Measurements from ENCODE around the gene ST6GALNAC6. TPM values are rescaled to one million over a fixed set of nuclear protein-coding genes. Genes with fewer than 3 reads are reported as not detected.

Gene ST6GALNAC6
- total and polyA plus RNA-seq, 2 of the 8 experiments (the other 6 are each of a cell fraction or from before 2014, with no cell fraction given), result 43.7 to 64.4 TPM

DNA sequence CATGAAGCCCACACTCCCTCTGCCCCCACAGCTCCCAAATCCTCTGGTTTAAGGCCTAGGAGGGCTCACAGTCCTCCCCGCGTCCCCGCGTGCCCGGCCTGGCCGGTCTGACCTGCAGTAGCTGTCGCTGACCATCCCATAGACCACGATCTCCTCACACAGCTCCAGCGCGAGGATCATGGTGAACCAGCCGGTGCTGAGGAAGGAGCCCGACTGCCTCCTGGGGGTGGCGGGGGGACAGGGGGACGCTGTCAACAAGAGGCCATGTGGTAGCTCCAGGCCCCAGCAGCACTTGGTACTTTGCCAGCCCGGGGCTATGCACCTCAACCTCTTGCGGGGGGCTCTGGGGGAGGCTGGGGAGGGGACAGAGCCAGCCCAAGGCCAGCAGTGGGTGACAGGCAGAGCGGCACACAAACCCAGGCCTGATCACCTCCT is 10.5 kb upstream of the ST6GALNAC6 start (continued):
- TF ChIP-seq, protein P1, sequence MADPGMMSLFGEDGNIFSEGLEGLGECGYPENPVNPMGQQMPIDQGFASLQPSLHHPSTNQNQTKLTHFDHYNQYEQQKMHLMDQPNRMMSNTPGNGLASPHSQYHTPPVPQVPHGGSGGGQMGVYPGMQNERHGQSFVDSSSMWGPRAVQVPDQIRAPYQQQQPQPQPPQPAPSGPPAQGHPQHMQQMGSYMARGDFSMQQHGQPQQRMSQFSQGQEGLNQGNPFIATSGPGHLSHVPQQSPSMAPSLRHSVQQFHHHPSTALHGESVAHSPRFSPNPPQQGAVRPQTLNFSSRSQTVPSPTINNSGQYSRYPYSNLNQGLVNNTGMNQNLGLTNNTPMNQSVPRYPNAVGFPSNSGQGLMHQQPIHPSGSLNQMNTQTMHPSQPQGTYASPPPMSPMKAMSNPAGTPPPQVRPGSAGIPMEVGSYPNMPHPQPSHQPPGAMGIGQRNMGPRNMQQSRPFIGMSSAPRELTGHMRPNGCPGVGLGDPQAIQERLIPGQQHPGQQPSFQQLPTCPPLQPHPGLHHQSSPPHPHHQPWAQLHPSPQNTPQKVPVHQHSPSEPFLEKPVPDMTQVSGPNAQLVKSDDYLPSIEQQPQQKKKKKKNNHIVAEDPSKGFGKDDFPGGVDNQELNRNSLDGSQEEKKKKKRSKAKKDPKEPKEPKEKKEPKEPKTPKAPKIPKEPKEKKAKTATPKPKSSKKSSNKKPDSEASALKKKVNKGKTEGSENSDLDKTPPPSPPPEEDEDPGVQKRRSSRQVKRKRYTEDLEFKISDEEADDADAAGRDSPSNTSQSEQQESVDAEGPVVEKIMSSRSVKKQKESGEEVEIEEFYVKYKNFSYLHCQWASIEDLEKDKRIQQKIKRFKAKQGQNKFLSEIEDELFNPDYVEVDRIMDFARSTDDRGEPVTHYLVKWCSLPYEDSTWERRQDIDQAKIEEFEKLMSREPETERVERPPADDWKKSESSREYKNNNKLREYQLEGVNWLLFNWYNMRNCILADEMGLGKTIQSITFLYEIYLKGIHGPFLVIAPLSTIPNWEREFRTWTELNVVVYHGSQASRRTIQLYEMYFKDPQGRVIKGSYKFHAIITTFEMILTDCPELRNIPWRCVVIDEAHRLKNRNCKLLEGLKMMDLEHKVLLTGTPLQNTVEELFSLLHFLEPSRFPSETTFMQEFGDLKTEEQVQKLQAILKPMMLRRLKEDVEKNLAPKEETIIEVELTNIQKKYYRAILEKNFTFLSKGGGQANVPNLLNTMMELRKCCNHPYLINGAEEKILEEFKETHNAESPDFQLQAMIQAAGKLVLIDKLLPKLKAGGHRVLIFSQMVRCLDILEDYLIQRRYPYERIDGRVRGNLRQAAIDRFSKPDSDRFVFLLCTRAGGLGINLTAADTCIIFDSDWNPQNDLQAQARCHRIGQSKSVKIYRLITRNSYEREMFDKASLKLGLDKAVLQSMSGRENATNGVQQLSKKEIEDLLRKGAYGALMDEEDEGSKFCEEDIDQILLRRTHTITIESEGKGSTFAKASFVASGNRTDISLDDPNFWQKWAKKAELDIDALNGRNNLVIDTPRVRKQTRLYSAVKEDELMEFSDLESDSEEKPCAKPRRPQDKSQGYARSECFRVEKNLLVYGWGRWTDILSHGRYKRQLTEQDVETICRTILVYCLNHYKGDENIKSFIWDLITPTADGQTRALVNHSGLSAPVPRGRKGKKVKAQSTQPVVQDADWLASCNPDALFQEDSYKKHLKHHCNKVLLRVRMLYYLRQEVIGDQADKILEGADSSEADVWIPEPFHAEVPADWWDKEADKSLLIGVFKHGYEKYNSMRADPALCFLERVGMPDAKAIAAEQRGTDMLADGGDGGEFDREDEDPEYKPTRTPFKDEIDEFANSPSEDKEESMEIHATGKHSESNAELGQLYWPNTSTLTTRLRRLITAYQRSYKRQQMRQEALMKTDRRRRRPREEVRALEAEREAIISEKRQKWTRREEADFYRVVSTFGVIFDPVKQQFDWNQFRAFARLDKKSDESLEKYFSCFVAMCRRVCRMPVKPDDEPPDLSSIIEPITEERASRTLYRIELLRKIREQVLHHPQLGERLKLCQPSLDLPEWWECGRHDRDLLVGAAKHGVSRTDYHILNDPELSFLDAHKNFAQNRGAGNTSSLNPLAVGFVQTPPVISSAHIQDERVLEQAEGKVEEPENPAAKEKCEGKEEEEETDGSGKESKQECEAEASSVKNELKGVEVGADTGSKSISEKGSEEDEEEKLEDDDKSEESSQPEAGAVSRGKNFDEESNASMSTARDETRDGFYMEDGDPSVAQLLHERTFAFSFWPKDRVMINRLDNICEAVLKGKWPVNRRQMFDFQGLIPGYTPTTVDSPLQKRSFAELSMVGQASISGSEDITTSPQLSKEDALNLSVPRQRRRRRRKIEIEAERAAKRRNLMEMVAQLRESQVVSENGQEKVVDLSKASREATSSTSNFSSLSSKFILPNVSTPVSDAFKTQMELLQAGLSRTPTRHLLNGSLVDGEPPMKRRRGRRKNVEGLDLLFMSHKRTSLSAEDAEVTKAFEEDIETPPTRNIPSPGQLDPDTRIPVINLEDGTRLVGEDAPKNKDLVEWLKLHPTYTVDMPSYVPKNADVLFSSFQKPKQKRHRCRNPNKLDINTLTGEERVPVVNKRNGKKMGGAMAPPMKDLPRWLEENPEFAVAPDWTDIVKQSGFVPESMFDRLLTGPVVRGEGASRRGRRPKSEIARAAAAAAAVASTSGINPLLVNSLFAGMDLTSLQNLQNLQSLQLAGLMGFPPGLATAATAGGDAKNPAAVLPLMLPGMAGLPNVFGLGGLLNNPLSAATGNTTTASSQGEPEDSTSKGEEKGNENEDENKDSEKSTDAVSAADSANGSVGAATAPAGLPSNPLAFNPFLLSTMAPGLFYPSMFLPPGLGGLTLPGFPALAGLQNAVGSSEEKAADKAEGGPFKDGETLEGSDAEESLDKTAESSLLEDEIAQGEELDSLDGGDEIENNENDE (IDR thresholded peaks at IDR 0.05; ENCODE audit: insufficient replicate concordance, low read length), result no peak
- TF ChIP-seq HDAC6 (IDR thresholded peaks at IDR 0.05; ENCODE audit: low read depth, low read length) (no peak), BRCA1 (IDR thresholded peaks at IDR 0.05; ENCODE audit: low read depth, low read length) (no peak), CREB1 (IDR thresholded peaks at IDR 0.05) (no peak), EP300 (IDR thresholded peaks at IDR 0.05; ENCODE audit: borderline replicate concordance in 1 of 2, low read depth in 2 of 2, low read length in 2 of 2) (no peak), SRF (IDR thresholded peaks at IDR 0.05; ENCODE audit: low read depth, low read length) (no peak), TBP (IDR thresholded peaks at IDR 0.05; ENCODE audit: low read depth, low read length) (no peak), YY1 (IDR thresholded peaks at IDR 0.05; ENCODE audit: low read depth, low read length) (no peak), RNF2 (IDR thresholded peaks at IDR 0.05; ENCODE audit: borderline replicate concordance, low read depth, low read length, missing control alignments, poor library complexity, severe bottlenecking) (no peak), RAD21 (IDR thresholded peaks at IDR 0.05 in 1 of 2, conservative IDR thresholded peaks at IDR 0.05 in 1 of 2; ENCODE audit: low read depth in 2 of 2, low read length in 2 of 2) (no peak), RXRA (IDR thresholded peaks at IDR 0.05; ENCODE audit: insufficient read depth, low read depth, low read length) (no peak), SP4 (IDR thresholded peaks at IDR 0.05; ENCODE audit: low read length) (no peak)
